HUES6 (cell line): ENCODE results near the gene FBLN5.
"Not testable (repeated sequence)": the region's sequence is repeated elsewhere in the genome, so short reads cannot be mapped to it uniquely, and the experiment has no call there.

Experiments
- H3K27ac ChIP-seq: 2 replicates; pipeline ENCODE4 v1.7.0; 2013; ENCODE audit warnings: low read depth, mild to moderate bottlenecking, low read length, inconsistent platforms
- H3K27me3 ChIP-seq: 2 replicates; pipeline ENCODE4 v1.6.1; 2013; ENCODE audit warnings: low read length; ENCODE audit not compliant: control insufficient read depth, insufficient read depth
- H3K36me3 ChIP-seq: 2 replicates; pipeline ENCODE4 v1.6.1; 2013; ENCODE audit warnings: low read length; ENCODE audit not compliant: control insufficient read depth, insufficient read depth
- H3K4me1 ChIP-seq: 2 replicates; pipeline ENCODE4 v1.6.1; 2013; ENCODE audit warnings: low read length; ENCODE audit not compliant: control insufficient read depth, insufficient read depth
- H3K4me3 ChIP-seq: 2 replicates; pipeline ENCODE4 v1.5.1; 2013; ENCODE audit warnings: low read depth, low read length
- H3K9ac ChIP-seq: one replicate; pipeline ENCODE4 v1.6.1; 2013; ENCODE audit warnings: mild to moderate bottlenecking, low read length
- H3K9me3 ChIP-seq: 2 replicates; pipeline ENCODE4 v1.6.1; 2013; ENCODE audit warnings: low read depth, low read length; ENCODE audit not compliant: control insufficient read depth, insufficient read depth

The FBLN5 gene

GRCh38 chr14:91904956-91905645, 42.4 kb downstream of the FBLN5 start:
- no peak overlapping the region for H3K9ac ChIP-seq
- no peaks in the 10 kb centered on the region for H3K27me3 ChIP-seq
- H3K9me3 ChIP-seq = no peaks in the 10 kb centered on the region
- H3K27ac ChIP-seq = no peak overlapping the region
- H3K4me1 ChIP-seq = no peaks in the 10 kb centered on the region
- no peak overlapping the region for H3K4me3 ChIP-seq
- H3K36me3 ChIP-seq = no peaks in the 10 kb centered on the region

GRCh38 chr14:91904483-91904882, 43.0 kb downstream of the FBLN5 start:
- H3K27me3 ChIP-seq = no peaks in the 10 kb centered on the region
- no peak overlapping the region for H3K4me3 ChIP-seq
- H3K27ac ChIP-seq = no peak overlapping the region
- H3K4me1 ChIP-seq = no peaks in the 10 kb centered on the region
- H3K9ac ChIP-seq = no peak overlapping the region
- no peaks in the 10 kb centered on the region for H3K9me3 ChIP-seq
- no peaks in the 10 kb centered on the region for H3K36me3 ChIP-seq

- H3K27ac ChIP-seq = no peak overlapping the region
- H3K36me3 ChIP-seq = no peaks in the 10 kb centered on the region
- H3K9me3 ChIP-seq = no peaks in the 10 kb centered on the region
- no peak overlapping the region for H3K9ac ChIP-seq
- H3K4me3 ChIP-seq = no peak overlapping the region
- no peaks in the 10 kb centered on the region for H3K27me3 ChIP-seq
- H3K4me1 ChIP-seq = no peaks in the 10 kb centered on the region
These were observed 44.4 kb downstream of the FBLN5 start for GRCh38 chr14:91903070-91903469.

DNA sequence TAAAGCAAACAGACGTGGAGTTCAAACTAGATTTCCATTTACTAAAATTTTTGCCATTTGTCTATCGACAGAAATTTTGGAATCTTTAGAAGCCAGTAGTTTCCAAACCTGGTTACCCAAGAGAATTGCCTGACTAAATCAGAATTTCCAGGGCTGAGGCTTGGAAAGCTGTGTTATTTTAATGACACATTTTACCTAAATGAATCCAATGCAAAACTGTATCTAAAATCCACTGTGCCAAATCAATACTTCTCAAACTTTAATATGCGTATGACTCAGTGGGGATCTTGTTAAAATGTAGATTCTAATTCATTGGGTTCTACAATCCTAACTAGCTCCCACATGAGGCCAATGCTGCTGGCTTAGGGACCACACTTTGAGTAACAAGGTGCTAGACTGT, 45.2 kb downstream of the FBLN5 start:
- Histone ChIP-seq H3K27me3 (no peaks in the 10 kb centered on the region), H3K9me3 (no peaks in the 10 kb centered on the region), H3K9ac (no peak overlapping the region), H3K27ac (no peak overlapping the region), H3K36me3 (no peaks in the 10 kb centered on the region), H3K4me3 (no peak overlapping the region), H3K4me1 (peaks cover 2% of the 10 kb centered on the region; the same call in 1 of the 2 replicates)

DNA sequence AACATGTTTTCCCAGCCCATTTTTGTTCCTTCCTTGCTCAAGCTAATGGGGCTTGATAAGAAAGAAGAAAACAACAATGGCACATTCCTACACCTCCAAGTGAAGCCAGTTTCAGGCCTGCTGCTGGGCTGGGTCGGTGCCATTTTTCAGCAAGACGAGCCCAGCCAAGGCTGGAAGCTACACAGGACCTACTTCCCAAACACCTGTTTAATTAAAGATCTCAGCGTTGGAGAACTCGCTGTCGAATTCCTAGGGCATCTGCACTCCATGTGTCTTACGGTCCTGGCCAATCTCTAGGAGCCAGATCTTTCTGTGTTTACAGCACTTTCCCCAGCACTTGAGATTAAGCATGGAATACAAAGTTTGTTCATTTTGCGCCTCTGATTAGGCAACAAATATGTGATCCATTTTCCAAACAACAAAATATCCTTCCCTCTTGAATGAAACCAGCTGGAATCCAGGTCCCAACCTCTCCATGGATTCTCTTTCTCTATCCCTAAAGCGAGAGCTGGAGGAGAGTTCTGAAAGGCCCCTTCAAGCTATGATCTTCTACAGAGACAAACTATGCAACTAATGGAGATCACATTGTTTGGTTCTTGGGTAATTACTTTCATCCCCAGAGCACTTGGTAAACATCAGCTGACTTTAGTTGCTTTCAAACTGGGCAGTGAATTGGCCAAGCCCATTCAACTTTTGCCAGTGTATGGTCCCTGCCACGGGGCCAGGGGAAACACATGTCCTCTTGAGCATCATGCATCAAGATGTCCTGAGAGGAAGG, 45.9 kb downstream of the FBLN5 start:
- Histone ChIP-seq H3K9me3 (no peaks in the 10 kb centered on the region), H3K27ac (no peak overlapping the region), H3K9ac (no peak overlapping the region), H3K27me3 (no peaks in the 10 kb centered on the region), H3K36me3 (no peaks in the 10 kb centered on the region), H3K4me1 (peaks cover 7% of the 10 kb centered on the region; the same call in 1 of the 2 replicates), H3K4me3 (no peak overlapping the region)

- Histone ChIP-seq H3K4me1 (peaks cover 7% of the 10 kb centered on the region; the same call in 1 of the 2 replicates), H3K4me3 (no peak overlapping the region), H3K9me3 (no peaks in the 10 kb centered on the region), H3K27ac (no peak overlapping the region), H3K27me3 (no peaks in the 10 kb centered on the region), H3K9ac (no peak overlapping the region), H3K36me3 (no peaks in the 10 kb centered on the region)
These were observed 47.7 kb downstream of the FBLN5 start for GRCh38 chr14:91899806-91900205.

DNA sequence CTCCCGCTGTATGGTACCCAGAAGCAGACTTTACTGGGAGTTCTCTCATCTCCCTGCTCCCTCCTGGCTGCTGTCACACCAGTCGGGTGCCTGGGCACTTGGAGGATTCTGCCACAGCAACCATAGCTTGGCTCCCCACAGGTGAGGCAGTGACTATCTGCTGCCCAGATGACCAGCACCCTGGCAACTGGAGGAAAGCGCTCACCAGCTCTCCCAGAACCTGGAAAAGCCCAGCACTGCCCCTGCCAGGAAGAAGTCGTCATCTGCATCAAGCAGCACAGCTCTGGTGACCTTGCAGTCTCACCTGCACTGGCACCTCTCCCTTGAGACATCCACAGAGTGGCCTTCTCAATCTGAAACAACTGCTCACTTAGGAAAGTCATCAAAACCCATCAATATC, 48.3 kb downstream of the FBLN5 start:
- no peaks in the 10 kb centered on the region for H3K27me3 ChIP-seq
- H3K27ac ChIP-seq = no peak overlapping the region
- no peak overlapping the region for H3K9ac ChIP-seq
- H3K36me3 ChIP-seq = no peaks in the 10 kb centered on the region
- H3K4me1 ChIP-seq = peaks cover 7% of the 10 kb centered on the region; the same call in 1 of the 2 replicates
- H3K9me3 ChIP-seq = no peaks in the 10 kb centered on the region
- H3K4me3 ChIP-seq = no peak overlapping the region

DNA sequence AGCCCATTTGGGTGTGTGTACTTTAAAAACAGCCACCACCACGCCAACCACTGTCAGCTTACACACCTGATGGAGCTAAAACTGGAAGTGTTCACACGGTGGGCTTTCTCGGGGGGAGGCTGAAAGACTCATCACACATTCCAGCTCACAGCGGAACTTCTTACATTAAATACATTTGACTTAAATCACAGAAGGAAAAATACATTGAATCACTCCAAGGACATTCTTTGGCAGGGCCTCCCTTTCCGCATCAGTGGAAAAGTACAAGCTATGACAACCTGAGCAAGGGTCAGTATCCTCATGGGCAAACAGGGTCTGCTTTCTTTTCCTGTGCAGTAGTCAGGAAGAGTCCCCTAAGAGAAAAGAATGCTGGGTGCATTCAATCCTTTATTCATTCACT, 49.1 kb downstream of the FBLN5 start:
- Histone ChIP-seq H3K9me3 (no peaks in the 10 kb centered on the region), H3K36me3 (no peaks in the 10 kb centered on the region), H3K27me3 (no peaks in the 10 kb centered on the region), H3K27ac (no peak overlapping the region), H3K9ac (no peak overlapping the region), H3K4me1 (peaks cover 7% of the 10 kb centered on the region; the same call in 1 of the 2 replicates), H3K4me3 (no peak overlapping the region)

DNA sequence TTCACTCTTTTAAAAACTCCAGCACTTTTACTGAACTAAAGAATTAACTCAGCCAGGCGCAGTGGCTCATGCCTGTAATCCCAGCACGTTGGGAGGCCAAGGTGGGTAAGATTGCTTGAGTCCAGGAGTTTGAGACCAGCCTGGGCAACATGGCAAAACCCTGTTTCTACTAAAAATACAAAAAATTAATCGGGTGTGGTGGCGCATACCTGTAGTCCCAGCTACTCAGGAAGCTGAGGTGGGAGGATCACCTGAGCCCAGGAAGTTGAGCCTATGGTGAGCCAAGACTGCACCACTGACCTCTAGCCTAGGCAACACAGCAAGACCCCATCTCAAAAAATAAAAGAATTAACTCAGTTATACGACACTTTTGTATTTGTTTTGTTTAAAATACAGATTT, 49.8 kb downstream of the FBLN5 start:
- H3K4me1 ChIP-seq, H3K9me3 ChIP-seq, H3K36me3 ChIP-seq, H3K4me3 ChIP-seq, H3K9ac ChIP-seq, H3K27me3 ChIP-seq, H3K27ac ChIP-seq: not testable (repeated sequence)

DNA sequence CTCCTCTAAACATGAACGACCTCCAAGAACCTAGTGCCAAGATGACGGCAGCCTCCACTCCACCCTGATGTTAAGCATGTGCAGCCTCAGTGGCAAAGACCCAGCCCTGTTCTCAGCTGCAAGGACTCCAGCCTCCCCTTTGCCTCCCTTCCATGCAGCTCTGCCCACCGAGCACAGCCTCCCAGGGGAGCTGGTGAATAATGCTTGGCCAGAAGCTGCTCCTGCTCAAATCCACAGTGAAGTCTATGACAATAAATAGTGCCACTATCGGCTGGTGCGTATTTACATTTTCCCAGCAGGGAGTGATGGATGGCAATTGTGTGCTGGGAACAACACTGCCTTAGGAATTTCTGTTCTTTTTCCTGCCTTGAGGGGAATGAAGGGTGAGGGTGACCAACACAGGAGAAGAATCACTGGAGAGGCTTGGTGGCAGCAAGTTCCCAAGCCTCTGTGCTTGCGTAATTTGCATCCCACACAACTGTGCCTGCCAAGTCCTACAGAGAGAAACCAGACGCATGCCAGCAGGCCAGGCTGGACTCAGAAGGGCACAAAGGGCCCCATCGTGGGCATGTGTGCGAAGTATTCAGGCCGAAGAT, 50.3 kb downstream of the FBLN5 start:
- Histone ChIP-seq H3K4me3 (no peak overlapping the region), H3K27ac (no peak overlapping the region), H3K9ac (no peak overlapping the region), H3K36me3 (no peaks in the 10 kb centered on the region), H3K27me3 (no peaks in the 10 kb centered on the region), H3K4me1 (peaks cover 7% of the 10 kb centered on the region; the same call in 1 of the 2 replicates), H3K9me3 (no peaks in the 10 kb centered on the region)

DNA sequence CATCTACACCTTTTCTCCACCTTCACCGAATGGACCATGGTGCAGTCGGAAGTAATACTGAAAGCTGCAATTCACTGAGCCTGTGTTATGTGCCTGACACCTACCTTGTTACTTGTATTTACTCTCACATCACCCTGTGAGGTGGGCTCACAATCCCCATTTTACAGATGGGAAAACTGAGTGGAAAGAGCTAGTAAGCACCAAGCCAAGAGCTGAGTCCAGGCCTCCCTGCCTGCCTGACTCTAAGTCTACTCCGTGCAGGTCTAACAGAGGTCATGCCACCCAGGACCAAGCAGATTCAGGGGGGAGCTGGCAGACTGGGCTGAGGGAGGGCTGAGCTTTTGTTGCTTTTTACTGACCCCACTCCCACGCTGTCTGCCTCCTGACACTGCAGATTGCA, 51.1 kb downstream of the FBLN5 start:
- H3K9ac ChIP-seq = no peak overlapping the region
- H3K9me3 ChIP-seq = no peaks in the 10 kb centered on the region
- no peak overlapping the region for H3K4me3 ChIP-seq
- H3K36me3 ChIP-seq = no peaks in the 10 kb centered on the region
- peaks cover 7% of the 10 kb centered on the region; the same call in 1 of the 2 replicates for H3K4me1 ChIP-seq
- no peaks in the 10 kb centered on the region for H3K27me3 ChIP-seq
- no peak overlapping the region for H3K27ac ChIP-seq
